ENCODE results near the gene JUNB. TPM values are rescaled to one million over a fixed set of nuclear protein-coding genes. Genes with fewer than 3 reads are reported as not detected.

JUNB gene
- total and polyA plus RNA-seq, 2 of the 13 experiments (the other 11 are each of a cell fraction or from before 2014, with no cell fraction given) = 7.7 to 8.2 TPM

GRCh38 chr19:12801466-12802266 is 10.4 kb downstream of the JUNB start, which contains the start of the genes PRDX2 and THSD8 (continued):
- TF ChIP-seq ZNF609 (CRISPR knock-in tag; IDR thresholded peaks at IDR 0.05; ENCODE audit: borderline replicate concordance) = peak; percentile 36
- peak; percentile 85; the same call in 1 of the 2 replicates for TF ChIP-seq ZNF747 (CRISPR knock-in tag; IDR thresholded peaks at IDR 0.05; ENCODE audit: borderline replicate concordance)
- peak; percentile 92 for TF ChIP-seq SALL2 (CRISPR knock-in tag; IDR thresholded peaks at IDR 0.05)
- TF ChIP-seq ZNF792 (CRISPR knock-in tag; IDR thresholded peaks at IDR 0.05) = peak; percentile 45
- peak; percentile 41; the same call in 1 of the 2 replicates for TF ChIP-seq BRD4 (CRISPR knock-in tag; IDR thresholded peaks at IDR 0.05)
- TF ChIP-seq YY1 (IDR thresholded peaks at IDR 0.05; ENCODE audit: insufficient read depth, insufficient replicate concordance, low read depth, low read length) = peak; percentile 62
- peak; percentile 20; the same call in 1 of the 2 replicates for TF ChIP-seq ZNF292 (CRISPR knock-in tag; IDR thresholded peaks at IDR 0.05; ENCODE audit: borderline replicate concordance, low read depth)
- TF ChIP-seq IRF1 (CRISPR knock-in tag; IDR thresholded peaks at IDR 0.05; ENCODE audit: low read depth) = 0 out of 2 replicates have a peak, but pooled peaks have one; percentile 4
- TF ChIP-seq ZBTB14 (CRISPR knock-in tag; IDR thresholded peaks at IDR 0.05) = peak; percentile 57; the same call in 1 of the 2 replicates
- peak; percentile 81 for TF ChIP-seq ATF7 (IDR thresholded peaks at IDR 0.05)
- no peak for TF ChIP-seq ATF7 (CRISPR knock-in tag; IDR thresholded peaks at IDR 0.05)
- TF ChIP-seq ZNF513 (CRISPR knock-in tag; conservative IDR thresholded peaks at IDR 0.05) = peak; percentile 94
- peak; percentile 59; the same call in 1 of the 2 replicates for TF ChIP-seq ZNF672 (CRISPR knock-in tag; IDR thresholded peaks at IDR 0.05)
- TF ChIP-seq ZNF816 (CRISPR knock-in tag; IDR thresholded peaks at IDR 0.05; ENCODE audit: borderline replicate concordance) = peak; percentile 84
- TF ChIP-seq MYC (CRISPR knock-in tag; IDR thresholded peaks at IDR 0.05; ENCODE audit: borderline replicate concordance) = peak; percentile 85
- no peak for TF ChIP-seq GRHL1 (CRISPR knock-in tag; conservative IDR thresholded peaks at IDR 0.05)

Data from HepG2 (cell line).